ENCODE results near the gene AMOTL2.

DNA sequence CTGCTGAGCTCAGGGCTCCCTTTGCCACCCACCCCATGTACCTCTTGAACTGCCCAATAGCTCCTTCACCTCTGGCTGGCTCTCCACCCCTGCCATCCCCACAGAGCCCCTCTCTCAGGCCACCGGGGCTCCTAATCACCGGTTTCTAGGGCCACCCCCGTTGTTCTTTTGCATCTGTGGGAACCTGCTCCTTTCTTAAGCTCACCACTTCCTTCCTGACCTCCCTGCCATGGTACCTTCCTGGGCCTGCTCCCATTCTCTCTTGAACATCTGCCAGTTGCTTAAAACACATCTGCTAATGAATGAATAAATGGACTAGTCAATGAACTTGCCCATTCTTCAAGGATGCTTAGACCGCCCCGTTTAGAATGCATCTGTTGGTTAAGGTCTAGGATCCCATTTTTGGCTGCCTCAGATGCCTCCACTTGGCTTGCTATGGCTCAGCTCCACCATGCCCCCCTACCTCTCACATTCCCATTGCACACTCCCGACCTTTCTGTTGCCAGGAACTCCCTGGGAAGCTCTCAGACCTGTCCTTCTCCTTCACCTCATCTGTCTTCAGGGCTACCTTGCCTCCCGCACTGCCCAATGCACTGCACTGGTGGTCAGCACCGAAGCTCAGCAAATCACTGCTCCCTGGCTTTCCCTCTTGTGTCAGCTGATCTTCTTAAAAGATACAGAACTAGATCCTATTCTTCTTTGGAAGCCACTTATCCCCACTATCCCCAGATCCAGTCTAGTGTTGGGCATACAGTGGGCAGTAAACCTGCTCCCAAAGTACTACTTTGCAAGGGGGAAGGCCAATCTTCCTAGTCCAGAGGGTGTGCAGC, 9.1 kb downstream of the AMOTL2 start:
- TF ChIP-seq, protein P1, sequence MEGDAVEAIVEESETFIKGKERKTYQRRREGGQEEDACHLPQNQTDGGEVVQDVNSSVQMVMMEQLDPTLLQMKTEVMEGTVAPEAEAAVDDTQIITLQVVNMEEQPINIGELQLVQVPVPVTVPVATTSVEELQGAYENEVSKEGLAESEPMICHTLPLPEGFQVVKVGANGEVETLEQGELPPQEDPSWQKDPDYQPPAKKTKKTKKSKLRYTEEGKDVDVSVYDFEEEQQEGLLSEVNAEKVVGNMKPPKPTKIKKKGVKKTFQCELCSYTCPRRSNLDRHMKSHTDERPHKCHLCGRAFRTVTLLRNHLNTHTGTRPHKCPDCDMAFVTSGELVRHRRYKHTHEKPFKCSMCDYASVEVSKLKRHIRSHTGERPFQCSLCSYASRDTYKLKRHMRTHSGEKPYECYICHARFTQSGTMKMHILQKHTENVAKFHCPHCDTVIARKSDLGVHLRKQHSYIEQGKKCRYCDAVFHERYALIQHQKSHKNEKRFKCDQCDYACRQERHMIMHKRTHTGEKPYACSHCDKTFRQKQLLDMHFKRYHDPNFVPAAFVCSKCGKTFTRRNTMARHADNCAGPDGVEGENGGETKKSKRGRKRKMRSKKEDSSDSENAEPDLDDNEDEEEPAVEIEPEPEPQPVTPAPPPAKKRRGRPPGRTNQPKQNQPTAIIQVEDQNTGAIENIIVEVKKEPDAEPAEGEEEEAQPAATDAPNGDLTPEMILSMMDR (IDR thresholded peaks at IDR 0.05; ENCODE audit: low read depth, low read length): no peak
- TF ChIP-seq EZH2phosphoT487 (IDR thresholded peaks at IDR 0.05; ENCODE audit: low read depth): no peak

All from OCI-LY3 (cell line).